Stimulated activated naive CD8-positive, alpha-beta T cell treated with anti-CD3 and anti-CD28 coated beads, Interleukin-15, Interleukin-2, amounts not matched to agents 100 ng/mL and 50 ng/mL, for 24 hours (primary cell): ENCODE data around the gene ELP1.

Experiments used
- H3K27ac Mint-ChIP-seq: one replicate; pipeline ENCODE4 v1.8.0; 2021; ENCODE audit warnings: mild to moderate bottlenecking, mixed read lengths
- H3K27me3 Mint-ChIP-seq: one replicate; pipeline ENCODE4 v1.8.0; 2021; ENCODE audit warnings: mixed read lengths
- H3K36me3 Mint-ChIP-seq: one replicate; pipeline ENCODE4 v1.8.0; 2021; ENCODE audit warnings: low read depth, mixed read lengths
- H3K4me1 Mint-ChIP-seq: one replicate; pipeline ENCODE4 v1.8.0; 2021; ENCODE audit warnings: low read depth, mixed read lengths
- H3K4me3 Mint-ChIP-seq: one replicate; pipeline ENCODE4 v1.8.0; 2021; ENCODE audit warnings: mild to moderate bottlenecking, mixed read lengths
- H3K9me3 Mint-ChIP-seq: one replicate; pipeline ENCODE4 v1.8.0; 2021; ENCODE audit warnings: mixed read lengths

Gene ELP1

GRCh38 chr9:108882052-108882888 lies 51.7 kb downstream of the ELP1 start:
- H3K27ac Mint-ChIP-seq = no peak overlapping the region
- no peaks in the 10 kb centered on the region for H3K9me3 Mint-ChIP-seq
- H3K36me3 Mint-ChIP-seq = peaks cover 77% of the 10 kb centered on the region
- H3K4me1 Mint-ChIP-seq = peaks cover 19% of the 10 kb centered on the region
- no peak overlapping the region for H3K4me3 Mint-ChIP-seq
- no peaks in the 10 kb centered on the region for H3K27me3 Mint-ChIP-seq

- no peaks in the 10 kb centered on the region for H3K27me3 Mint-ChIP-seq
- H3K4me3 Mint-ChIP-seq = no peak overlapping the region
- no peaks in the 10 kb centered on the region for H3K9me3 Mint-ChIP-seq
- H3K27ac Mint-ChIP-seq = no peak overlapping the region
- peaks cover 77% of the 10 kb centered on the region for H3K36me3 Mint-ChIP-seq
- H3K4me1 Mint-ChIP-seq = peaks cover 9% of the 10 kb centered on the region
Measured at GRCh38 chr9:108880738-108881316, 53.1 kb downstream of the ELP1 start.

GRCh38 chr9:108877524-108877923 lies 56.4 kb downstream of the ELP1 start:
- H3K9me3 Mint-ChIP-seq = no peaks in the 10 kb centered on the region
- no peak overlapping the region for H3K4me3 Mint-ChIP-seq
- H3K36me3 Mint-ChIP-seq = peaks cover 88% of the 10 kb centered on the region
- peaks cover 4% of the 10 kb centered on the region for H3K4me1 Mint-ChIP-seq
- no peak overlapping the region for H3K27ac Mint-ChIP-seq
- H3K27me3 Mint-ChIP-seq = no peaks in the 10 kb centered on the region

- Mint-ChIP-seq H3K9me3 (peaks cover 3% of the 10 kb centered on the region), H3K4me1 (peaks cover 4% of the 10 kb centered on the region), H3K27ac (no peak overlapping the region), H3K36me3 (peaks cover 89% of the 10 kb centered on the region), H3K4me3 (no peak overlapping the region), H3K27me3 (no peaks in the 10 kb centered on the region)
Measured at GRCh38 chr9:108876425-108876824, 57.5 kb downstream of the ELP1 start.

DNA sequence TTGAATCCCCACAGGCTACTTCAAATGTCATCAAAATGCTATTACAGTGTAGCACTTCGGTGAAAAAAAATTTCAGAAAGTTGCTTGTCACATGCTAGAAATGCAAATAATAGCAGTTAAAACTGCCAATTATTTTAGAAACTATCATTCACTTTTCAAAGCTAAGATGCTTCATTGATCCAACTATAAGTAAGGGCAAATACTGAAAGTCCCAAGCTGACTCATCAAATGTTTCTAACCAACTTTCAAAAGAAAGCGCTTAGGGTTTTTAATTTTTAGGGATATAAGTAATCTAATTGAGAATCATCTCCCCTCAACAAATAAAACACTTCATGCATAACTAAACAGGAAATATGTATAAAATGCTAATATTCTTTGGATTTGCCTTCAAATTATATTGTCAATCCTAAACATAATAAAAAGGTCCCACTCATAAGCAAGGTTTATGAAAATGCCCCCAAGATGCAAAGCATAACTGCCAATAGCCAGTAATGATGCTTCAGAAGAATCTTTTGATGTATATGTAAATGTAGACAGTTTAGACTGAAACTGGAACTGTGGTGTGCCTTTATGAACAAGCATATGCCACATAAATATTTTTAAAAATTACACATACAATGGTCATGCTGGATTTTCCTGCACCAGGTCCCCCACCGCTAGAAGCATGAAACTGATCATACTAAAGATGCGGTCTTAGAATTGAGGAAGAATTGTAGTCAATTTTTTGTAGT lies 59.7 kb downstream of the ELP1 start:
- peaks cover 87% of the 10 kb centered on the region for H3K36me3 Mint-ChIP-seq
- no peaks in the 10 kb centered on the region for H3K27me3 Mint-ChIP-seq
- peaks cover 4% of the 10 kb centered on the region for H3K9me3 Mint-ChIP-seq
- peaks cover 4% of the 10 kb centered on the region for H3K4me1 Mint-ChIP-seq
- H3K4me3 Mint-ChIP-seq = no peak overlapping the region
- no peak overlapping the region for H3K27ac Mint-ChIP-seq

DNA sequence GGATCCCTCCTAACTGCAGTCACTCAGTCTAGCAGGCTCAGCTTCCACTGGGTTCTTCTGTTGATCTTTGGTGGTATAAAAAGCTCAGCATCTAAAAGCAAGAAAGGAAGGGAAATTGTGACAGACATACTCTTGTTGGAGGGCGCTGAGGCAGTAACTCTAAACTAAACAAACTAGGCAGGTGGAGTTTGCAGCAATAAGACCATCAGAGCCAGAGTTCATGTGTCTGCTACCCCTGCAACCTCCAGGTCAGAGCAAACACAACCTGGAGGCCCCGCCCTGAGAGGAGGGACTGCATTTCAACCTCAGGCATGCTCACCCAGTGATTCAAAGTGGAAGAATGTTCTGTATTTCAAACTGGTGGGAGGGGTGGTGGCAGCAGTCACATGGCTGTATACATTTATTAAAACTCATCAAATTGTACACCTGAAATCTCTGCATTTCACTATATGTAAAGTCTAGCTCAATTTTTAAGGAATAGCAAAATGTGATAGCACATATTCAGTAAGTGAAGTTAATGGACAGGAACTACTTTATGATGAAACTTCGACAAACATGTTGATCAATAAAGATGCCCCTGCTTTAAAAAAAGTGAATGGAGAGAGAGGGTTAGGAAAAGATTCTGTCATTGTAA lies 64.7 kb downstream of the ELP1 start:
- peaks cover 4% of the 10 kb centered on the region for H3K9me3 Mint-ChIP-seq
- no peak overlapping the region for H3K4me3 Mint-ChIP-seq
- H3K27ac Mint-ChIP-seq = no peak overlapping the region
- H3K27me3 Mint-ChIP-seq = no peaks in the 10 kb centered on the region
- peaks cover 67% of the 10 kb centered on the region for H3K36me3 Mint-ChIP-seq
- H3K4me1 Mint-ChIP-seq = peaks cover 5% of the 10 kb centered on the region

DNA sequence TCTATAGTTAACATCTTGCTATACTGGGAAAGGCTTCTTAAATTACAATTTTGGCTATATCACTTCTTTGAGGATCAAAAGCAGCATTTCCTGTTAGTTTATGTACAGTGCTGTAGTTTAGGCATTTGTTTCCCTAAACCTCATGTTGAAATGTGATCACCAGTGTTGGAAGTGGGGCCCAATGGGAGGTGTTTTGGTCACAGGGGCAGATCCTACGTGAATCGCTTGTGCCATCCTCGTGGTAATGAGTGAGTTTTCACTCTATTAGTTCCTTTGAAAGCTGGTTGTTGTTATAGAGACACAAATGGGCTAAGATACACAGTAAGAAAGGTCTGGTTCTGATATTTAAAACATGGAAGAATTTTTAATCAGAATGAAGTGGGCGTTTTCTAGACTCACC lies 66.1 kb downstream of the ELP1 start:
- Mint-ChIP-seq H3K4me3 (no peak overlapping the region), H3K36me3 (peaks cover 53% of the 10 kb centered on the region), H3K27me3 (no peaks in the 10 kb centered on the region), H3K9me3 (peaks cover 4% of the 10 kb centered on the region), H3K27ac (no peak overlapping the region), H3K4me1 (peaks cover 4% of the 10 kb centered on the region)

DNA sequence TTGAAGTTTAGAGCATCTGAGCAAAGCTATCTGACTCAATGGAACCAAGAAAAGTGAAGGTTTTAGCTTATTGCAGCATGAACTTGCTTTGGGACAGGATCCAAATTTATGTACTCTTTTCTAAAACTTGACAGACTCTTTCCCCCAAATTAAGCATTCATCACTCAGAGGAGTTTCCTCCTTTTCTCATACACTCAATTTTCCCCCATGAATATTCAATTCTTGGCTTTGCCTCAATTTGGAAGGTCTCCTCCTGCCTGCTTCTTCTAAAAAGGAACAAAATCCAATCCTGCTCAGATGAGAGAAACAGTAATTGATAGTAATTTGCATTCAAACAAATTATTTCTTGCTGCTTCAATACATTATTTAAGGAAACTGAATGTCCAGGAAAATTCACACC lies 66.8 kb downstream of the ELP1 start:
- H3K4me3 Mint-ChIP-seq = no peak overlapping the region
- H3K27me3 Mint-ChIP-seq = no peaks in the 10 kb centered on the region
- H3K4me1 Mint-ChIP-seq = peaks cover 4% of the 10 kb centered on the region
- H3K9me3 Mint-ChIP-seq = peaks cover 4% of the 10 kb centered on the region
- peaks cover 48% of the 10 kb centered on the region for H3K36me3 Mint-ChIP-seq
- no peak overlapping the region for H3K27ac Mint-ChIP-seq

DNA sequence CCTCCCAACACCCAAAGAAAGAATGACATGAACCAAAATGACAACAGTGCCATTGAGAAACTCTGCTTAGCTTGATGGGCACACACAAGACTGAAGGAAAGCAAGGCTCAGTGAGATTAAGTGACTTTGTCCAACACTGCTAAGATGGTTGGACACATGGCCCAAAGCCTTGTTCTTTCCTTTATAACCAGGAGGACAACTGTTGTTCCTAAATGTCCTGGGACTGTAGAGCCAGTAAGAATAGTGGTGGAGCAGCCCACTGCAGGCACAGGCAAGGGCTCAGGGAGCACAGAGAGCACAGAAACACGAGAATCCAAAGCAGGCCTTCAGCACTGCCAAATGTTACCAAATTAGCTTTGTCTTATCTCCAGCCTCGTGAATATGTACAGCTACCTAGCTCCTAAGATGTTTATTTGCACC lies 67.9 kb downstream of the ELP1 start:
- Mint-ChIP-seq H3K27me3 (no peaks in the 10 kb centered on the region), H3K27ac (no peak overlapping the region), H3K4me3 (no peak overlapping the region), H3K36me3 (peaks cover 37% of the 10 kb centered on the region), H3K9me3 (no peaks in the 10 kb centered on the region), H3K4me1 (peaks cover 4% of the 10 kb centered on the region)

GRCh38 chr9:108865037-108865436 lies 68.9 kb downstream of the ELP1 start:
- Mint-ChIP-seq H3K4me3 (no peak overlapping the region), H3K9me3 (no peaks in the 10 kb centered on the region), H3K27ac (no peak overlapping the region), H3K36me3 (peaks cover 28% of the 10 kb centered on the region), H3K27me3 (no peaks in the 10 kb centered on the region), H3K4me1 (peaks cover 4% of the 10 kb centered on the region)

GRCh38 chr9:108864446-108864845 lies 69.5 kb downstream of the ELP1 start:
- Mint-ChIP-seq H3K36me3 (peaks cover 25% of the 10 kb centered on the region), H3K9me3 (no peaks in the 10 kb centered on the region), H3K4me3 (no peak overlapping the region), H3K27me3 (no peaks in the 10 kb centered on the region), H3K27ac (no peak overlapping the region), H3K4me1 (peaks cover 10% of the 10 kb centered on the region)

- Mint-ChIP-seq H3K27ac (no peak overlapping the region), H3K27me3 (no peaks in the 10 kb centered on the region), H3K9me3 (no peaks in the 10 kb centered on the region), H3K36me3 (peaks cover 19% of the 10 kb centered on the region), H3K4me3 (no peak overlapping the region), H3K4me1 (peaks cover 11% of the 10 kb centered on the region)
Measured at GRCh38 chr9:108863891-108864290, 70.0 kb downstream of the ELP1 start.

- Mint-ChIP-seq H3K9me3 (no peaks in the 10 kb centered on the region), H3K27ac (peak within 1 kb of the TSS; percentile 46), H3K4me3 (no peak within 1 kb of the TSS), H3K36me3 (peaks cover under 1% of the 10 kb centered on the region), H3K4me1 (peaks cover 6% of the 10 kb centered on the region), H3K27me3 (no peaks in the 10 kb centered on the region)
Measured at GRCh38 chr9:108861997-108862396, 71.9 kb downstream of the ELP1 start, which contains the start of gene ACTL7A. TSS of gene ACTL7A (plus strand) at chr9:108862266. CDS start at chr9:108862323, 57 bp downstream.

- Mint-ChIP-seq H3K9me3 (no peaks in the 10 kb centered on the region), H3K27ac (peak overlapping the region; percentile 46), H3K4me3 (no peak overlapping the region), H3K36me3 (no peaks in the 10 kb centered on the region), H3K27me3 (no peaks in the 10 kb centered on the region), H3K4me1 (peaks cover 6% of the 10 kb centered on the region)
Measured at GRCh38 chr9:108861464-108861863, 72.5 kb downstream of the ELP1 start.

DNA sequence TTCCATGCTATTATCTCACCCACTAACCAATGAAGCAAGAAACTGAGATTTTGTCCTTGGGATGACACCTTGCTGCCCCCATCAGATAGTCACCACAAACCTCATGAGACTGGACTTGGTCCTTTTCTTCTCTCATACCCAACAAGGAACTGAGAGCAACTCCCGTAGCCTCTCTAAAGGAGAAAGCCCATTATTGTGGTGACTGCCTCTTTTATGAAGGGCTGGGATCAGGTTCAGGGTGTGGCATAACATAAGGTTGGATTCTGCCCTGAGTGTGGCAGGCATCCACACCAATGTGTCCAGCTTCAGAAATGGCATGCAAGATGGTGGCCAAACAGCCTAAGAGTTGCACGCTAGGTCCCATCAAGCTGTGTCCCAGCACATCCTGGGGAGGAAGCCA lies 73.2 kb downstream of the ELP1 start:
- Mint-ChIP-seq H3K27me3 (no peaks in the 10 kb centered on the region), H3K4me3 (no peak overlapping the region), H3K27ac (no peak overlapping the region), H3K9me3 (no peaks in the 10 kb centered on the region), H3K4me1 (peaks cover 6% of the 10 kb centered on the region), H3K36me3 (no peaks in the 10 kb centered on the region)
